GM12874 (cell line): Measurements from ENCODE around the gene RUNX1.

ENCODE experiments used
- TF ChIP-seq, protein P1 (sequence below): IDR thresholded peaks from 2 replicates; pipeline ENCODE4 v1.5.1; 2011; ENCODE audit warnings: low read depth, mild to moderate bottlenecking, control low read depth, low read length, moderate library complexity; ENCODE audit not compliant: insufficient read depth

Gene RUNX1

DNA sequence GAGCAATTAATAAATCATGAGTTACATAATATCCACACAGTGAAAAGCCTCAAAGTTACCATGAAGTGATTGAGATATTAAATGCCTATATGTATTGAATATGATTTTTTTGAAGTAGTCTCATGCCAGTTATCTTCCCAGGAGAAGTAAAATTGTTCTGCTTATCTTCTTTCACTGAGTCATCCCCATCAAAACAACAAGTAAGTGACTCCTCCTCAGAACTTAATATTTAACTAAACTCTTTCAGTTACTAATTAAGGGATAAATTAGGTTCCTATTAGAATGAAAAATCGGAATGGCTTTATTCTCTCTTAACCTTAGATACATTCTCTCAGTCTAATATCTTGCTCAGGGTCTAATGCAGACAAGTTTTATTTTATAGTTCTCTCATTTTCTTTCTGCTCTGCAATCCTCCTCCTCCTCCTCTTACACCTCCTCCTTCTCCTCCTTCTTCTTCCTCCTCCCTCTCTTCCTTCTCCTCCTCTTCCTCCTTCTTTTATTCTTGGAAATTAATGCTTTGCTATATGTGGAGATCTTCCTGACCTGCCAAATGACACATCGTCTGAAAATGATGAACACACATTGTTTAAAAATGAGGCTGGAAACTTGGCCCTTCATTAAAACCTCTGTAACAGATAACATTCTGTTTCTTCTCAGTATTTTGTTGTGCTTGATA is 110.9 kb downstream of the RUNX1 start:
- TF ChIP-seq, protein P1, sequence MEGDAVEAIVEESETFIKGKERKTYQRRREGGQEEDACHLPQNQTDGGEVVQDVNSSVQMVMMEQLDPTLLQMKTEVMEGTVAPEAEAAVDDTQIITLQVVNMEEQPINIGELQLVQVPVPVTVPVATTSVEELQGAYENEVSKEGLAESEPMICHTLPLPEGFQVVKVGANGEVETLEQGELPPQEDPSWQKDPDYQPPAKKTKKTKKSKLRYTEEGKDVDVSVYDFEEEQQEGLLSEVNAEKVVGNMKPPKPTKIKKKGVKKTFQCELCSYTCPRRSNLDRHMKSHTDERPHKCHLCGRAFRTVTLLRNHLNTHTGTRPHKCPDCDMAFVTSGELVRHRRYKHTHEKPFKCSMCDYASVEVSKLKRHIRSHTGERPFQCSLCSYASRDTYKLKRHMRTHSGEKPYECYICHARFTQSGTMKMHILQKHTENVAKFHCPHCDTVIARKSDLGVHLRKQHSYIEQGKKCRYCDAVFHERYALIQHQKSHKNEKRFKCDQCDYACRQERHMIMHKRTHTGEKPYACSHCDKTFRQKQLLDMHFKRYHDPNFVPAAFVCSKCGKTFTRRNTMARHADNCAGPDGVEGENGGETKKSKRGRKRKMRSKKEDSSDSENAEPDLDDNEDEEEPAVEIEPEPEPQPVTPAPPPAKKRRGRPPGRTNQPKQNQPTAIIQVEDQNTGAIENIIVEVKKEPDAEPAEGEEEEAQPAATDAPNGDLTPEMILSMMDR = no peak

DNA sequence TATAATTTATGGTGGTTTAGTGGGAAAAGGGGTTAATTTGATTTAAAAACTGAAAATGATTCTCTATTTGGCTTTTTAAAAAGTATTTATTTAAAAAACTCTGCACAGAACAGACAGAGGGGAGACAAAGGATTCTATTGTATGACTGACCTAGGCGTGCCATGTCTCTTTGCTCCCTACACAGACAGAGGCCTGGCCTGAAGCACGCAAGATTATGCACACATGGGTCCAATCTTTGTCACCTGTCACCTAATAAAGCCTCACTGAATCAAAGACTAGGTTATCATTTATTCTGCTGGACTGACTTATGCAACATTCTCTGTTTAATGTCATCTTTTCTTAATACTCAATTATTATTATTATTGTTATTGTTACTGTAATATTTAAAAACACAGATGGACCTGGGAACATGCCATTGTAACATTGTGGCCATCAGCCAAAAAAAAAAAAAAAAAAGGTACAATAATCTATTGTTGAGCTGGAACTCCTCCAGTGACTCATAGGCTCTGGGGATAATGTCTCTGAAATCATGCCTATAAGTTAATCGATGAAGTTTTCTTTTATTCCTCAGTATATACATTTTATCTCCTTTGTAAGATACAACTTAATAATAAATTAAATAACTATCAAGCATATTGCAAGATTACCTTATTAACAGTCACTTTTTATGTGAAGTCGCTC is 112.1 kb downstream of the RUNX1 start:
- TF ChIP-seq, protein P1 = no peak

DNA sequence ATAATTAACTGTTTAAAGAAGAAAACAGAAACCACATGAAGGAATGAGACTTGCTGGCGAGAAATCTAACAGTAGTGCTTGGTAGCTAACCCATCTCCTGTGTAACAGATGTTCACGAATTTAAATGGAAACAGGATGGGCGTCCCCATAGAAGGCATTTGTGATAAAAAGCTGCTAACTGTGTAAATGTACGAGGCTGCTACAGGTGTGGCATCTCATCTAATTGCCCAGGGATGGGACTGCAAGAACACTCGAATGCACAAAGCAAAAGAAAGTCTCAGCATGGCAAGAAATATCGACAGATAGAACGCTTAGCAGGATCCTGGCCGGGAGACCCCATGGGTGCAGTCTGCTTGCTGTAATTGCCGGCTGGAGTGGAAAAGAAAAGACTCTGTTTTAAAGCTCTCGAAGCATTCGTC is 112.7 kb downstream of the RUNX1 start:
- TF ChIP-seq, protein P1 = no peak

DNA sequence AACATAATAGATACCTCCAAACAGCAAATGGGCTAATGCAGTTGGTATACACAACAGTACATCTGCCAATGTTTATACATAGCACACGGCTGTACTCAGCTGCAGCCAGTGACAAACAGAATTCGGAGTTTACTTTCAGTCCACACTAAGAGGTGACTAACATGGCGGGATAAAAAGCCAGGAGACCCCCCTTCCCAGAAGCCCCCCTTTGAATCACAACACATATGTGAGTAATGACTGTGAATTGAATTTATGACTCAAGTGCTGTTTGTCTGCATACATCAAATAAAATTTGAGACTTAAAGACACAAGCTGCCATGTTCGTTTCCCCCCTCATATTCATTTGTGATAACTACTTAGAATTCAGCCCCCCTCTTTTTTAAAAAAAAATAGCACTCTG is 113.2 kb downstream of the RUNX1 start:
- TF ChIP-seq, protein P1 = no peak

DNA sequence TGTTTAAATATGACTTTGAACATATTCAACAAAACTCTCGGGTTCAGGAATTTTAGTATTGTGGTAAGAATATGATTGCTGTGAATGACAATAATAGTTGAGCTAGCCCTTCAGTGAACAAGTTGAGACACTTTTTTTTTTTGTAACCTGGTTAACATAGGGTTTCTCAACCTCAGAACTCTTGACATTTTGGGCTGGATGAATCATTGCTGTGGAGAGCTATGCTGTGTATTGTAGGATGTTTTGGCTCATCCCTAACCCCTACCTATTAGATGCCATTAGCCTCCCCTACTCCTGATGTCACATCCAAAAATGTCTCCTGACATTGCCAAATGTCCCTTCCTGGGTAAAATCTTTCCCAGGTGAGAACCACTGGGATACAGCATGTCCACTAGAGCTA is 113.7 kb downstream of the RUNX1 start:
- TF ChIP-seq, protein P1 = no peak

DNA sequence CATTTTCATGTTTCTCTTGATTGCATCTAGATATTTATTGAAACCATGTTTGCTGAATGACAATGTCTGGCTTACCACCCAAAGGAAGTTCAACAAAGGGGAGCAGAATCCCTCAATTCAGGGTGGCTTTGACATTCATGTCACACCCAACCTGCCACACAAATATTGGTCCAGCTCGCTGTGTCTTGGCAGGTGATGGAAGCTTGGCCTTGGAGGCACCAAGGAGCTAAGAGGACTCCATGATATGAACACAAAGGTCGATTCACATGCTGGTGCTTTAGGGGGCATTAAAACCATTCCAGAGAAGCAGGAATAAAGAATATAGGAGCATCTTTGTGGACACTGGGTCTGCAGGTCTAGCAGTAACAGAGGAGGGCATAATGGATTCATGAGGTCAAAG is 114.8 kb downstream of the RUNX1 start:
- TF ChIP-seq, protein P1 = no peak

DNA sequence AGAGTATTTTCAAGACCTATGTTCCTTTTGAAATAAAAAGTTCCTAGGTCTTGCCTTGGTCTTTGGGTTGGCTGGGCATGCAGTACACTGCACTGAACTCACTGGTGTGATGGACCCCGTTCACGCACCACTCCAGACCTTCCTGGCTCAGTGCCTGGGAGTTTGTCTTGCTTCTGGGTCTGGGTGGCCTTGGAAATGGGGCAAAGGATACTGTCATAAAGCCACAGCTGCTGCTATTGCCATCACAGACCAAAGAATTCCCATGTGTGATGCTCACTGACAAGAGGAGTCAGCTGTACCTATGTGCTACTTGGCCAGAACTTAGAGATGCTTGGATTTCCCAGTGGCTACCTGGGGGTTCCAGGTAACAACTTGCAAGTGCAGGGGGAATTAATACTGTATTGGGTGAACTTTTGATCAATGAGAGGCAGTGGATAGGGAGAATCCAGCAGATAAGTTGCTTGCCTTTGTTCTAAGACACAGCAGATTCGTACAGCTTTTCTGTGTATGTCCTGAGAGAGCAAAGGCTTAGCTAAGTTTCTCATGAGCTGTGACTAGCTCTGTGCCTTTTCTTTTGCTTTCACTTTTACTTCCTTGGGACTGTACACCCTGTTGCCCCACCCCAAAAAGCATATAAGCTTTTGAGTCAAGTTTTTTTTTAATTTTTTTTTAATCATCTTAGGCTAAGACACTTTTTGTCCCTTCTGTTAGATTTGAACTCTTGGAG is 115.3 kb downstream of the RUNX1 start:
- TF ChIP-seq, protein P1 = no peak
